Measurements from ENCODE around the gene OTOR. TPM values are rescaled to one million over a fixed set of nuclear protein-coding genes. Genes with fewer than 3 reads are reported as not detected.

OTOR gene
- total and polyA plus RNA-seq, 2 of the 13 experiments (the other 11 are each of a cell fraction or from before 2014, with no cell fraction given) = not detected

DNA sequence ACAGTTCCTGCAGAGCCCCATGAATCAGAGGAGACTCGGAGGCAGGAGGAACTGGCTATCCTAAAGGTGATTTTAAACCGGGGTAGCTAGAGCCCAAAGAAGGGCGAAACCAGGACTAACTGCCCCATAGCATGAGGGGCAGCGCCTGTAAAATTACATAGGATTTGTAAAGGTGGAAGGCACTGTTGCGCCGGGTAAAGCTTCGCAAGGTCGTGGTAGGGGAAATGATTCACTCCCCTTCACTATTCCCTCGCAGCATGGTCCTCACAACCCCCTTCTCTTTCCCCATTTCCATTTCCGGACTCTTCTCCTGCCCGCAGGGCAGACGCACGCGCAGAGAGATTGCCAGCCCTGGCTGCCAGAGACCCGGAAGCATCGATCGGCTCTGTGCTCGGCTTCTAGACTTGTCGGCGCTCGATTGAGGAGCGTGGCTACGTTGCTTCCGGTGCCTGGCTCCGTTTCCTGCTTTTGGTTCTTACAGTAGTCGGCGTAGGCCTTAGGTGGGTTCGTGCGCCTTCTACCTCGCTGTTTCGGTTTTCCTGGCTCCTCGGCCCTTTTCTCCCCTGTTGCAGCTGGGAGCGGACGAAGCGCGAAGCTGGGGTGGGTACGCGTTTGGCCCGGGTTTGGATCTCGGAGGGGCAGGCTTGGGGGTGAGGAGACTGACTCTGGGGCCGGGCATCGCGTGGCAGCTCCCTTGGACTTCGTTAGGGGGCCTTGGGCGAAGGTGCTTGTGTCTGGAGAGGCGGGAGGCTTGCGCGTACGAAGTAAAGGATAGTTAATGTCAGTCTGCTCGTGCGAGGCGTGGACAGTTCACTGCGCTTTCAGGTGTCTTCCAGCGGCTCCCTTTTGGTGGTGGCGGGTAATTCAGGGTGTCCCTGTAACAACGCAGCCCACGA is 18.3 kb upstream of the OTOR start, which contains the start of gene SNRPB2 (continued):
- TF ChIP-seq ZNF737 (CRISPR knock-in tag; IDR thresholded peaks at IDR 0.05; ENCODE audit: borderline replicate concordance) (peak; percentile 93; the same call in 1 of the 2 replicates), ZNF644 (CRISPR knock-in tag; IDR thresholded peaks at IDR 0.05; ENCODE audit: low read depth) (peak; percentile 67), CEBPB (IDR thresholded peaks at IDR 0.05; ENCODE audit: borderline replicate concordance, low read depth, low read length) (no peak), ZBTB37 (CRISPR knock-in tag; IDR thresholded peaks at IDR 0.05) (0 out of 2 replicates have a peak, but pooled peaks have one; percentile 59), HNRNPK (IDR thresholded peaks at IDR 0.05; ENCODE audit: low read depth, low read length, poor library complexity, severe bottlenecking) (peak; percentile 21), ARNT (IDR thresholded peaks at IDR 0.05) (no peak), ZIK1 (CRISPR knock-in tag; IDR thresholded peaks at IDR 0.05; ENCODE audit: borderline replicate concordance, low read depth) (peak; percentile 90; the same call in 1 of the 2 replicates), PHF20 (CRISPR knock-in tag; IDR thresholded peaks at IDR 0.05) (peak; percentile 100), ZBTB8A (CRISPR knock-in tag; IDR thresholded peaks at IDR 0.05; ENCODE audit: borderline replicate concordance, low read depth) (peak; percentile 95), NRL (CRISPR knock-in tag; IDR thresholded peaks at IDR 0.05; ENCODE audit: borderline replicate concordance) (peak; percentile 99), ZNF749 (CRISPR knock-in tag; IDR thresholded peaks at IDR 0.05; ENCODE audit: borderline replicate concordance) (peak; percentile 95; the same call in 1 of the 2 replicates), FOXJ3 (CRISPR knock-in tag; IDR thresholded peaks at IDR 0.05; ENCODE audit: borderline replicate concordance) (no peak; the same call in 1 of the 2 replicates), CCDC6 (CRISPR knock-in tag; IDR thresholded peaks at IDR 0.05) (peak; percentile 97), NFYB (CRISPR knock-in tag; IDR thresholded peaks at IDR 0.05) (peak; percentile 62), ZFP36L2 (CRISPR knock-in tag; IDR thresholded peaks at IDR 0.05) (peak; percentile 96), CHD4 (IDR thresholded peaks at IDR 0.05; ENCODE audit: borderline replicate concordance, low read length) (no peak), MLX (CRISPR knock-in tag; IDR thresholded peaks at IDR 0.05) (peak; percentile 64; the same call in 1 of the 2 replicates), SPEN (CRISPR knock-in tag; IDR thresholded peaks at IDR 0.05; ENCODE audit: low read depth) (peak; percentile 100), KDM5A (IDR thresholded peaks at IDR 0.05; ENCODE audit: borderline replicate concordance, low read length) (peak; percentile 97), GATAD1 (CRISPR knock-in tag; IDR thresholded peaks at IDR 0.05) (peak; percentile 99), ZBTB42 (CRISPR knock-in tag; IDR thresholded peaks at IDR 0.05) (peak; percentile 94), EP300 (IDR thresholded peaks at IDR 0.05; ENCODE audit: low read depth in 2 of 2, low read length in 2 of 2) (peak; percentile 66 to 75; a peak in 3 of 4 replicates), EP300 (CRISPR knock-in tag; IDR thresholded peaks at IDR 0.05; ENCODE audit: borderline replicate concordance) (peak; percentile 62), ZNF30 (CRISPR knock-in tag; IDR thresholded peaks at IDR 0.05) (0 out of 2 replicates have a peak, but pooled peaks have one; percentile 51), RFXAP (CRISPR knock-in tag; IDR thresholded peaks at IDR 0.05; ENCODE audit: borderline replicate concordance) (peak; percentile 75; the same call in 1 of the 2 replicates), SMARCE1 (IDR thresholded peaks at IDR 0.05; ENCODE audit: borderline replicate concordance) (no peak)
- TF ChIP-seq, protein P1, sequence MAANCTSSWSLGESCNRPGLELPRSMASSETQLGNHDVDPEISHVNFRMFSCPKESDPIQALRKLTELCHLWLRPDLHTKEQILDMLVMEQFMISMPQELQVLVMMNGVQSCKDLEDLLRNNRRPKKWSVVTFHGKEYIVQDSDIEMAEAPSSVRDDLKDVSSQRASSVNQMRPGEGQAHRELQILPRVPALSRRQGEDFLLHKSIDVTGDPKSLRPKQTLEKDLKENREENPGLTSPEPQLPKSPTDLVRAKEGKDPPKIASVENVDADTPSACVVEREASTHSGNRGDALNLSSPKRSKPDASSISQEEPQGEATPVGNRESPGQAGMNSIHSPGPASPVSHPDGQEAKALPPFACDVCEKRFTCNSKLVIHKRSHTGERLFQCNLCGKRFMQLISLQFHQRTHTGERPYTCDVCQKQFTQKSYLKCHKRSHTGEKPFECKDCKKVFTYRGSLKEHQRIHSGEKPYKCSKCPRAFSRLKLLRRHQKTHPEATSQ (CRISPR knock-in tag; IDR thresholded peaks at IDR 0.05; ENCODE audit: borderline replicate concordance) = peak; percentile 86; the same call in 1 of the 2 replicates

Measured in HepG2 (cell line).